Stimulated activated CD4-positive, alpha-beta T cell treated with anti-CD3 and anti-CD28 coated beads, Interleukin-4, amount 100 ng/mL, for 1 hour (primary cell): ENCODE data around the gene NEU3.
"Not testable (repeated sequence)": the region's sequence is repeated elsewhere in the genome, so short reads cannot be mapped to it uniquely, and the experiment has no call there.

Experiments
- DNase-seq: peaks from one replicate; pipeline ENCODE4 v3.0.0-alpha.2; 2020

Gene NEU3

DNA sequence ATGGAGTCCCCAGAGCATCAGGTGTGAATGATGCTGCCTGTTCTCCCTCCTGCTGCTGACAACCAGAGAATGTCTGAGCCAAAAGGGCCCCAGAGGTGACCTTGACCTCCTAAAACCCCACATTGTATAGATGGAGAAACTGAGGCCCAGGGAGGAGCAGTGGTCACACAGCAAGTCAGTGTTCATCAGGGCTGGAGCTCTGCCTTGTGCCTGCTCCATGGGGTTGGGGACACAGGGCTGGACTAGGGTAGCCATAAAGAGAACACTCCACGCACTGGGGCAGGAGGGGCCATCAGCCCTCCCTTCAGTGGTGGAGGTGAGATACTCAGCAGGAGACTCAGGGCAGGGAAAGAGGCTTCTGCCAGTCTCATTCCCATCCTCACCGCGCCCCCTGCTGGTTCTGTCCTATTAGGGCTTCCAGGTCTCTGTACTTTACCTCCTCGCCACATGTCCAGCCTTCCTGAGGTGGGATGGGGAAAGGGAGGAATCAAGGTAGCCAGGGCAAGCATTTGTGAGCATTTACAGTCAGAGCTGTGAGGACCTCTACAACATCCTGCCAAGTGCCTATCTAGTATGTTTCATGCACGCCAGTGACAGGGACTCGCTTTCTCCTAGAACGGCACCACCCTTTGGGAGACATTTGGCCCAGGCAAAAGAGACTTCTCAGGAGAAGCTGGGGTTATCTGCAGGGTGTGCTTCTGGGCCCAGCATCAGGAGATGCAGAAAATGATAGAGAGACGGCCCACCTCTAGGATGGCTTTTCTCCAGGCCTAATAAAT, 43.2 kb downstream of the NEU3 start:
- peak; percentile 68 for DNase-seq

DNA sequence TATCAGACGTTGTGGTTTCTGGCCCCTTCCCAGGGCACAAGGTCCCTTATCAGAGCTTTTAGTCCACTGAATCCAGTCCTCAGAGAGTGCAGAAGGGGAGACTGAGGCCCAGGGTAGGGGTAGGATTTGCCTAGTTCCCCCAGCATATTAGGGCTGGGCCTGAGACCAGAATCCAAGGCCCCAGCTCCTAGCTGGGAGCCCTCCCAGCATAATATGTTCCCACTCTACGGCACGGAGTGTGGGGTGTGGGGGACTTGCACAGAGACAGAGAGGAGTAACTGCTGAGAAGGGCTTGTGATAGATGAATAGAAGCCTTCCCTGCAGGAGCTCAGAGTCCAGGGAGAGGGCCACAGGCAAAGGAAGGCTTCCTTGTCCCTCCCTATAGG, 43.8 kb downstream of the NEU3 start:
- DNase-seq: no peak

DNA sequence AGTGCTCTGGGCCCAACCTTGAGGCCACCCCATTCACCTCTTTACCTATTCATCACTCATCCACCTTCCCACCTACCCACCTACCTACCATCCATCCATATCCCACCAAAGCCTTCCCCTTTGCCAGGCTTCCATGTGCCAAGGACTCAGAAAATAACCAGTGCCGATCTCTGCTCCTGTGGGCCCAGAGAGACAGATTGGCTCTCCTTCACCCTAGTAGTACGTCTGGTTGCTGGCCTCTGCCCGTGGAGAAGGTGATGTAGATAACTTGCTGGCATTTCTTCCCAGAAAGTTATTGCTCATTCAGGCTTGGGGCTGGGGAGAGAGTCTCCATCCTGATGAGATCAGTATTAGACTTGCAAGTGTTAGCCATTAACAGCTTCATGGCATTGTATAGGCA, 45.2 kb downstream of the NEU3 start:
- no peak for DNase-seq

DNA sequence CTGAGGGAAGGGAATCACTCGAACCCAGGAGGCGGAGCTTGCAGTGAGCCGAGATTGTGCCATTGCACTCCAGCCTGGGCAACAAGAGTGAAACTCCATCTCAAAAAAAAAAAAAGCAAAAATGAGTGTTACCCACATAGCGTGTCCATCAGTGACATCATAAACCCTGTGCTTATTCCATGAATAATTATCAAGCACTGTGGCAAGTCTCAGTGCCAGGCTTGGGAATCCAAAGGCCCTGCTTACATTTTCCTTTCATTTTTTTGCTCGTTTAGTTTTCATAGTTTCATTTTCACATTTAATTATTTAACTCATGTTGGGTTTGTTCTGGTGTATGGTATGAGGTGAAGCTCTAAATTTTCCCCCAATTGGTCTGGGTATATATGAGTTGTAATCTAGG, 46.5 kb downstream of the NEU3 start:
- DNase-seq: no peak

DNA sequence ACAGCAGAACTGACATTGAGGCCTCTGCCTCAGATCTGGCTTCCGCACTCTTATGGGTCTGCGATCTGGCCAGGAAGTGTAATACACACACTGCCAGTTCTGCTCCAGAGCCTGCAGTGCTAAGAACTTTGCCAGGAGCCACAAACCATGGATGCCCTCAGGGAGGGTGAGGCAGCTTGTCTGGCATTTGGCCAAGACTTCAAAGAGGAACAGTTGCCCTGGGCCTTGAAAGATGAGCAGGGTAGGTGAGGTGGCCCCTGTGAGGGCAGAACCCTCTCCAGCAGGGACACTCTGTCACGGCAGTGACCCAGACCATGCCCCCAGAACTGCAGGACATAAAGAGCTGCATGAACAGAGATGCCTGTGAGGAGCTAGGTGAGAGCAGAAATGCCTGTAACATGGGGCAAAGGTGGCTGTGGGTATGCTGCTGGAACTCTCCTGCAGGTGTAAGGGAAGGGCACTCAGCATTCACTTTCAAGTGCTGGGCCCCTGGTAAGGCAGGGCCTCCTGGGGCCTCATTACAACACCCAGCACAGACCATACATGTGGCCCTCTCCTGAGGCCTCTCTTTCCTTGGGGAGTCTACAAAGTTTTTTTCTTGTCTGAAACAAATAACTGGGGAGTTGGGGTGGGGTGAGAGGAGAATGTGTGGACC, 47.3 kb downstream of the NEU3 start:
- no peak for DNase-seq

DNA sequence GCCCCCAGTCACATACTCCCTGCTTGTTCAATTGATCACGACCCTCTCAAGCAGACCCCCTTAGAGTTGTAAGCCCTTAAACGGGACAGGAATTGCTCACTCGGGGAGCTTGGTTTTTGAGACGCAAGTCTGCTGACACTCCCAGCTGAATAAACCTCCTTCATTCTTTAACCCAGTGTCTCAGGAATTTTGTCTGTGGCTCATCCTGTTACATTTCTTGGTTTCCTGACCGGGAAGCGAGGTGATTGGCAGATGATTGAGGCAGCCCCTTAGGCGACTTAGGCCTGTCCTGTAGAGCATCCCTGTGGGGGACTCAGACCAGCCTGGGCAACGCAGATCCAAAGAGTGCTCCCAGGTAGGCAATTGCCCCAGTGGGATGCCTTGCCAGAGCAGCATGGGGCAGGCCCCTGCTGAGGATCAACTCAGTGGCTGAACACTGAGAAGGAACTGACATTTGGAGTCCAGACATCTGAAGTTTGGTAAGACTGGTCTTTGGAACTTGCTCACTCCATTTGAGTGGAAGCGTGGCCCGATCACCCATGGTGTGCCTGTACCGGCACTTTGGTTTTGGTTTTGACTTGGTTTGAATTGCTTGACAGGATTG, 51.5 kb downstream of the NEU3 start:
- DNase-seq: no peak

DNA sequence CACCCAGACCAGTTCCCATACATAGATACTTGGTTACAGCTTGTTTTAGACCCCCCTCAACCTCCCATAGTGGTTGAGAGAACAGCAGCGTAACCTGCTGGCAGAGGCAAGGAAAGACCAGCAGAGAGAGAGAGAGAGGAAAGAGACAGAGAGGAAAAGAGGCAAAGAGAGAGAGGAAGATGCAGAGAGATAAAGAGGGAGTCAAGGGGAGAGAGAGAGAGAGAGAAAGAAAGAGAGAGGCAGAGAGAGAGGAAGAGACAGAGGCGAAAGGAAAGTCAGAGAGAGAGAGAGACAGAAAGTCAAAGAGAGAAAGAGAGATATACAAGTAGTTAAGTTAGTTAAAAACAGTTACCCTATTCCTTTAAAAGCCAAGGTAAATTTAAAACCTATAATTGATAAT, 52.5 kb downstream of the NEU3 start:
- no peak for DNase-seq

DNA sequence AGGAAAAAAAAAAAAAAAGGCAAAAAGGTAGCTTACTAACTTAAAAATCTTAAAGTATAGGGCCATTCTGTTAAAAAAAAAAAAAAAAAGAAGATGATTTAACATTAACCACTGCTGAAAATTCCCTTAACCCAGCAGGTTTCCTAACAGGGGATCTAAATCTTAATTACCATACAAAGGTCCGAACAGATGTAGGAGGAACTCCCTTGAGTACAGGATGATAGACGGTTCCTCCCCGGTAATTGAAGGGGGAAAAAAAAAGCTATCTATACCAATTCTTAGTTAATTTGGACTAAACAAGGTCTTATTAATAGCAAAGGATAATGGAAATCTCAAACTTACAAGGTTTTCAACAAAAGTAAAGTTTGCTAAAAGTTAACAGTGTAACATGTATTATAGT, 53.1 kb downstream of the NEU3 start:
- not testable (repeated sequence) for DNase-seq

DNA sequence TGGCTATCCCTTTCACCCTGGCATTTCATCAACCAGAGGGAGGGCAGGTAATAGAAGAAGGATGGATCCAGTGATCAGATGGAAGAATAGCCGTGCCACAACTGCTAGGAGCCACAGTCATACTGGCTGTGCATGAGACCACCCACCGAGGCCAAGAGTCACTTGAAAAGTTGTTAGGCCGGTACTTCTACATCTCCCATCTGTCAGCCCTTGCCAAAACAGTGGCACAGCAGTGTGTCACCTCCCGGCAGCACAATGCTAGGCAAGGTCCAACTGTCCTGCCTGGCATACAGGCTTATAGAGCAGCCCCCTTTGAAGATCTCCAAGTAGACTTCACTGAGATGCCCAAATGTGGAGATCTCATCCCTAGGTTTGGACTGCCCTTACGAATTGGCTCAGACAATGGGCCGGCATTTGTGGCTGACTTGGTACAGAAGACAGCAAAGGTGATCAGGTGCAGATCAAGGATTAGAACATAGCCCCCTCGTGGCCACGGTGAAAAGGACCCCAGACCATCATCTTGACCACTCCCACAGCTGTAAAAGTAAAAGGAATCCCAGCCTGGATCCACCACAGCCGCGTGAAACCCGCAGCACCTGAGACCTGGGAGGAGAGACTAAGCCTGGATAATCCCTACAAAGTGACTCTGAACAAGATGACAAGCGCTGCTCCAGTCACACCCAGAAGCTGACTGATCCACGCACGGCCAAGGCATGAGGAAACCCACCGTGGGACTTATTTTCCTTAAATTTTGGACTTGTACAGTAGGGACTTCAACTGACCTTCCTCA, 55.8 kb downstream of the NEU3 start:
- not testable (repeated sequence) for DNase-seq

DNA sequence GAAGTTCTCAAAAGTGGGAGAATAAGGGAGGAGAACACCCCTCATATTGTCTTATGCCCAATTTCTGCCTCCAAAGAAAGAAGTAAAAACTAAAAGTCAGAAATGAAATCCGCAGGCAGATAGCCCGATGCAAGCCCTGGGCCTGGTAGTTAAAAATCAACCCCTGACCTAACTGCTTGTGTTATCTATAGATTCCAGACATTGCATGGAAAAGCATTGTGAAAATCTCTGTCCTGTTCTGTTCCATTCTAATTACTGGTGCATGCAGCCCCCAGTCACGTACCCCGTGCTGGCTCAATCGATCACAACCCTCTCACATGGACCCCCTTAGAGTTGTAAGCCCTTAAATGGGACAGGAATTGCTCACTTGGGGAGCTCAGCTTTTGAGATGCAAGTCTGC, 57.9 kb downstream of the NEU3 start:
- DNase-seq: not testable (repeated sequence)

DNA sequence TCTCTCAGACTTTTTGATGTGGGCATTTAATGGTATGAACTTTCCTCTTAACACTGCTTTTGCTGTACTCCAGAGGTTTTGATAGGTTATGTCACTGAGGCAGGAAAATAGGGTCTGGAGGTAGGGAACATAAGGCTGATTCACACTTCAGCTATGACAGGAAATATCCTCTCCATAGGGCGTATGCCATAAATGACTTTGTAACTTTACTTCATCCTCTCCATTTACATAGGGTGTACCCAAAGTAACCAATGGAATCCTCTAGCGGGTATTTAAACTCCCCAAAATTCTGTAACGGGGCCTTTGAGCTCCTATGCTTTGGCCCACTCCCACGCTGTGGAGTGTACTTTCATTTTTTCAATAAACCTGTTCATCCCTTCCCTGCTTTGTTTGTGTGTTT, 58.5 kb downstream of the NEU3 start:
- DNase-seq: no peak

DNA sequence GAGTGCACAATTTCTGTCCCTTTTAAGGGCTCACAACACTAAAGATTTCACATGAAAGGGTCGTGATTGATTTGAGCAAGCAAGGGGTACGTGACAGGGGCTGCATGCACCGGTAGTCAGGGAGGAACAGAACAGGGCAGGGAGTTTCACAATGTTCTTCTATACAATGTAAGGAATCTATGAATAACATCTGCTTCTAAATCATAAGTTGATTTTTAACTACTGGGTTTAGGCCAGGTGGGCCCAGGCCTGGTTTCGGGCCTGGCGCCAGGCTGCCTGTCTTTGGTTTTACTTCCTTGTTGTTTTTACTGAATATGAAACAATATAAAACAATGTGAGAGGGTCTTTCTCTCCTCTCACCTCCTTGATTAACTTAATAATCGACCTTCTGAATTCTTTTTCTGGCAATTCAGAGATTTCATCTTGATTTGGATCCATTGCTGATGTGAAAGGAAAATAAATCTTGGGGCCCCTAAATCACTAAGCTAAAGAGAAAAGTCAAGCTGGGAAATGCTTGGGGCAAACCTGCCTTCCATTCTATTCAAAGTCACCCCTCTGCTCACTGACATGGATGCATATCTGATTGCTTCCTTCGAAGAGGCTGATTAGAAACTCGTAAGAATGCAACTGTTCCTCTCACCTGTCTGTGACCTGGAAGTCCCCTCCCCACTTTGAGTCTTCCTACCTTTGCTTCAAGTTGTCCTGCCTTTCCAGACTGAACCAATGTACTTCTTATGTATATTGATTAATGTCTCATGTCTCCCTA, 61.0 kb downstream of the NEU3 start:
- not testable (repeated sequence) for DNase-seq

DNA sequence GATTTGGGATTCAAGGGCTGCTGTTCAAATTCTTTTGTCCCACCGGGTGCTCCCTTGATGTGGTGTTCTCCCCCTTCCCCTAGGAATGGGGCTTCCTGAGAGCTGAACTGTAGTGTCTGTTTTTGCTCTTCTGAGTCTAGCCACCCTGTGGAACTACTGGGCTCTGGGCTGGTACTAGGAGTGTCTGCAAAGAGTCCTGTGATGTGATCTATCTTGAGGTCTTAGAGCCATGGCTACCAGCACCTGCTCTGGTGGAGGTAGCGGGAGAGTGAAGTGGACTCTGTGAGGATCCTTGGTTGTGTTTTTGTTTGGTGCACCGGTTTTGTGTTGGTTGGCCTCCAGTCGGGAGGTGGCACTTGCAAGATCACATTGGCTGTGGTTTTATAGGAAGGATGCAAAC, 61.8 kb downstream of the NEU3 start:
- DNase-seq: no peak

DNA sequence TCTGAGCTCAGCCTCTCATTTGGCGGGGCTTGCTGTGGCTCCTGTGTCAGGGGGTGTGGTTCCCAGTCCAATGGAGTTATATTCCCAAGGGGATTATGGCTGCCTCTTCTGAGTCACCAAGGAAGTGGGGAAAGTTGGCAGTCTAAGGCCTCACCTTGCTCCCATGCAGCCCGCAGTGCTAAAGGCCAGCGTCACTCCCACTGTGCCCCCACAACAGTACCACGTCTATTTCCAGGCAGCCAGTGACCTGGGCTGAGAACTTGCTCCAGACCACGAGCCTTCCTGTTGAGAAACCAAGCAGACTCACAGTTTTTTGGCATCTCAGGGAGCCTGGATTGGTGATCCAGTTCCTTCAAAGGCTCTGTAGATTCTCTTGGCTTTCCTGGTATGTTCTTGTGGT, 62.3 kb downstream of the NEU3 start:
- DNase-seq: no peak

DNA sequence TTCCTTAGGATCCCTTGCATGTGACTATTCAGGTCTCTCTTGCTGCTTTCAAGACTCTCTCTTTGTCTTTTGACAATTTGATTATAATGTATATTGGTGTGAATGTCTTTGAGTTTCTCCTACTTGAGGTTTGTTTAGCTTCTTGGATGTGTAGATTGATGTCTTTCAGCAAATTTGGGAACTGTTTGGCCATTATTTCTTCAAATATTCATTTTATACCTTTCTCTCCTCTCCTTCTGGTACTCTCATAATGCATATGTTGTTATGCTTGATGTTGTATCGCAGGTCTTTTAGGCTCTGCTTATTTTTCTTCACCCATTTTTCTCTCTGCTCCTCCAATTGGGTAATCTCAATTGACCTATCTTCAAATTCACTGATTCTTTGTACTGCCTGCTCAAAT, 63.7 kb downstream of the NEU3 start:
- DNase-seq: no peak

DNA sequence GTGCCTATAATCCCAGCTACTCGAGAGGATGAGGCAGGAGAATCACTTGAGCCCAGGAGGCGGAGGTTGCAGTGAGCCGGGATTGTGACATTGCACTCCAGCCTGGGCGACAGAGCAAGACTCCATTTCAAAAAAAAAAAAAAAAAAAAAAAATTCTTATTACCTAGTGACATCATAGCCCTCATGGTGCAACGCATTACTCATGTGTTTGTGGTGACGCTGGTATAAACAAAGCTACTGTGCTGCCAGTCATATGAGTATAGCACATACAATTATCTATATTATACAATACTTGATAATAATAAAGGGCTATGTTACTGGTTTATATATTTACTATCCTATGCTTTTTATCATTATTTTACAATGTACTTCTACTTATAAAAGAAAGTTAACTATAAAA, 66.8 kb downstream of the NEU3 start:
- no peak for DNase-seq

DNA sequence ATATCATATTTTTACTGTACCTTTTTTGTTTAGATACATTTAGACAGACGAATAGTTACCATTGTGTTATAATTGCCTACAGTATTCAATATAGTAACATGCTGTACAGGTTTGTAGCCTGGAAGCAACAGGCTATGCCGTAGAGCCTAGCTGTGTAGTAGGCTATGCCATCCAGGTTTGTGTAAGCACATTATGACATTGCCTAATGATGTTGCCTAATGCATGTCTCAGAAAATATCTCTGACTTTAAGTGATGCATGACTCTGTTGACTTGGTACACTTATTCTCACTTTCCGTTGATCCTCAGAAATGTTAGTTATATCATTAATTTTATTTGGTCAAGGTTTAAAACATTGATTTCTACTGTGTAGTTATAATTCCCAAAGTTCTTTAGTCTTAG, 68.1 kb downstream of the NEU3 start:
- DNase-seq: no peak

DNA sequence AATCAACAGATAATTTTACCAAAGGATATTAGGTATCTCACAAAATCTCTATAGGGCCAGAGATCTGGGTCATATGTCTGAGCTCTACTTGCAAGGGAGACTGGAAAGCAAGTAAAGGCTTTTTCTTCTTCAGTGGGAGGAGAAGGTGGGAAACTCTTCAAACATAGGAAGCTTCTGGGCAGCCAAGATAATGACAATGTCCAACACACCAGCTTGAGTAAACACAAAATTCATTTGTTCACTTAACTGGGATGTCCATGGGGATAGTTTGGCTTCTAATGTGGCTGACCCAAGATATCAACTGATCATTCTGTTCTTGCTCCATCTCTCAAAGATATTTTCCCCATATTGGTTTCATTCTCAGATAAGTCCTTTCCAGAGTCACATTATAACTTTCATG, 70.6 kb downstream of the NEU3 start:
- DNase-seq: no peak

DNA sequence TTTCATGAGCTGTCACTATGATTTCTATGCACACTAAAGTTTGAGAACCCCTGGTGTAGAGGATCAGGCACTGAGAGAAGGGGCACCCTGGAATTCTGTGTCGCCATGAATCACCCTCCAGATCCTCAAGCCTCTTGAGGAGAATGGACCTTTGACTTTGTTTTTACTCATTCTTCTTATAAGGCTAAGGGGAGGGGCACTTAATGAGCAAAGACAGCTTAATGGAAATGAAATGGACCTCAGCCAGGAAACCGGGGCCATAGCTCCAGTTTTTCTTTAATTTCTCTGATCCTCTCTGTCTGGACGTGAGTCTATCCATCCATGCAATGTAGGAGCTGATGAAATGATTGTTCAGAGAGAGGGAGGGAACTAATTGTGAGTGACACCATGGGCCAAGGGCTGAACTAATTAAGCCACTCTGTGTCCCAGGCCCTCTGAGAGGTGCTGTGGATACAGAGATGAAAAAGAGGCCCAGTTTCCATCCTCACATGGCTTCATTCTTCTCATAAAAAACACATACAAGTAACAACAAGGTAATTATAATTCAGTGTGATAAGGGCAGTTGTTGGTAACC, 75.1 kb downstream of the NEU3 start:
- DNase-seq: no peak

DNA sequence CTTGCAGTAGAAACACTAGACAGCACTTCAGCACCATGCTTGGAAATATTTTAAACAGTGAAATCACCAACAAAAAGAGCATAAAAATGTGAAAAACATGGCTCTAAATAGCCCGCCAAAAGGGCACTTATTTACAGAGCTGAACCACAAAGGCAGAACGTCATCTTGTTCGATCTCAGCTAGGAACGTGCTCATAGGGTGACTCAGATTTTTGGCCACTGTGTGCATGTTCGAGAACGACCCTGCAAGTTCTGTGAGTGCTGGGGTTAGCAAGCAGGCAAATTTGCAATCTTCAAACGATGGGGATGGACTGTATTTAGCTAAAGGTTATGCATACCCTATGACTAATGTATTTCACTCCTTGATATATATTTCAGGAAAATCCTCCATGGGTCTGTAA, 77.3 kb downstream of the NEU3 start:
- no peak for DNase-seq
